OCI-LY1 (cell line): ENCODE results near the gene TTC21A.

ENCODE experiments used
- H2AFZ ChIP-seq: fragments of 200-600 bp; sonication (generic), shearing (Covaris generic); 2 replicates; pipeline ENCODE4 v1.6.0; 2014; ENCODE audit warnings: antibody characterized with exemption, mild to moderate bottlenecking, low read length
- H3F3A ChIP-seq: fragments of 200-600 bp; sonication (generic), shearing (Covaris generic); 2 replicates; pipeline ENCODE4 v1.6.0; 2014; ENCODE audit warnings: mild to moderate bottlenecking, antibody characterized with exemption, low read length, moderate library complexity; ENCODE audit not compliant: insufficient read depth
- H3K27ac ChIP-seq: fragments of 200-600 bp; sonication (generic); 2 replicates; pipeline ENCODE4 v1.5.1; 2014; ENCODE audit warnings: low read length, mixed run types, mild to moderate bottlenecking, low read depth; ENCODE audit not compliant: poor library complexity, severe bottlenecking
- H3K27me3 ChIP-seq: fragments of 200-600 bp; sonication (generic); 2 replicates; pipeline ENCODE4 v1.6.0; 2014; ENCODE audit warnings: antibody characterized with exemption, mild to moderate bottlenecking, low read length, moderate library complexity; ENCODE audit not compliant: insufficient read depth
- H3K36me3 ChIP-seq: fragments of 200-600 bp; sonication (generic); 2 replicates; pipeline ENCODE4 v1.6.1; 2014; ENCODE audit warnings: mild to moderate bottlenecking, antibody characterized with exemption, low read length, moderate library complexity, mixed read lengths; ENCODE audit not compliant: insufficient read depth
- H3K4me1 ChIP-seq: fragments of 200-600 bp; sonication (generic); 2 replicates; pipeline ENCODE4 v1.5.1; 2014; ENCODE audit warnings: mild to moderate bottlenecking, low read length, moderate library complexity; ENCODE audit not compliant: insufficient read depth, severe bottlenecking
- H3K4me2 ChIP-seq: fragments of 200-600 bp; sonication (generic), shearing (Covaris generic); 2 replicates; pipeline ENCODE4 v1.6.1; 2014; ENCODE audit warnings: low read length
- H3K4me3 ChIP-seq: fragments of 200-600 bp; sonication (generic); 2 replicates; pipeline ENCODE4 v1.5.1; 2014; ENCODE audit warnings: low read length, low read depth, mild to moderate bottlenecking, mixed read lengths; ENCODE audit not compliant: poor library complexity, severe bottlenecking
- H3K79me2 ChIP-seq: fragments of 200-600 bp; shearing (Covaris generic); 2 replicates; pipeline ENCODE4 v1.6.1; 2016; ENCODE audit warnings: mixed run types, low read length, mixed read lengths; ENCODE audit not compliant: insufficient read depth
- H3K9ac ChIP-seq: fragments of 200-600 bp; sonication (generic), shearing (Covaris generic); 2 replicates; pipeline ENCODE4 v1.6.1; 2014; ENCODE audit warnings: mild to moderate bottlenecking, low read length, mixed read lengths
- H3K9me2 ChIP-seq: fragments of 200-600 bp; sonication (generic), shearing (Covaris generic); 2 replicates; pipeline ENCODE4 v1.6.1; 2014; ENCODE audit warnings: low read depth, mild to moderate bottlenecking, low read length, mixed read lengths
- H3K9me3 ChIP-seq: fragments of 200-600 bp; shearing (Covaris generic); 2 replicates; pipeline ENCODE4 v1.6.1; 2014; ENCODE audit warnings: low read length, mixed read lengths
- H4K20me1 ChIP-seq: fragments of 200-600 bp; sonication (generic), shearing (Covaris generic); 2 replicates; pipeline ENCODE4 v1.6.0; 2016; ENCODE audit warnings: mild to moderate bottlenecking, low read length; ENCODE audit not compliant: insufficient read depth
- CTCF ChIP-seq: fragments of 200-600 bp; sonication (generic), shearing (Covaris generic); IDR thresholded peaks from 2 replicates; pipeline ENCODE4 v1.5.1; 2017; ENCODE audit warnings: mild to moderate bottlenecking, antibody characterized with exemption, low read length, moderate library complexity, mixed read lengths
- EZH2 ChIP-seq: fragments of 200-600 bp; sonication (generic), shearing (Covaris generic); IDR thresholded peaks from 2 replicates; pipeline ENCODE4 v1.8.0; 2017; ENCODE audit warnings: borderline replicate concordance, mixed run types, mild to moderate bottlenecking, antibody characterized with exemption, low read length, moderate library complexity, mixed read lengths

The TTC21A gene

DNA sequence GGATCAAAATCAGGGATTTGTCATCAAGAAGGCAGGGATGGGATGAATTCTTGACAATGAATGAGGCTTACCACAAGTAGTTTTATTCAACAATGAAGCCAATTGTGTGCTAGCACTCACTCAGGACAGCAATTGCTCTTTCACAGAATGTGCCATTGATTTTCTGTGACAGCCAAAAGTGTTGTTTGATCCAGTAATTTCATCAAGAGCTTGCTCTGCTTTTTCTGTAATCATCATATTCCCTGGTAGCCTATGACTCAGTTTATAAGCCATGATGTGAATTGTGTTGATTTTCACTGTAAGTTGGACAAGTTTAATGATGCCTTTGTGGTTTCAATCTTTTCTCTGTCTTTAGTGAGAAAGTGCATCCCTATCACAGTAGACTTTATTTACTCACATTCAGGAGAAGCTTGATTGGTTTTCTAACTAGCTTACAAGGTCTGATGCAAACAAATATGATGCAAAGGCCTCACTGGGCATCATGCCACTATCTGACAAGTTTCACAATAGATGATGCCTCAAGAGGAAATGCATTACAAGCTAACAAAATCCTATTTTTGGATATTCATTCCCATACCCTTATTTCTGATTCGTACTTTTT lies 59.6 kb downstream of the TTC21A start:
- TF ChIP-seq EZH2, result no peak
- no peak for TF ChIP-seq CTCF
- Histone ChIP-seq H3K9me2 (no peaks in the 10 kb centered on the region), H3K9ac (no peak overlapping the region), H3K9me3 (no peaks in the 10 kb centered on the region), H3K36me3 (no peaks in the 10 kb centered on the region), H3K27me3 (no peaks in the 10 kb centered on the region), H3K79me2 (no peaks in the 10 kb centered on the region), H3K4me3 (no peak overlapping the region), H2AFZ (no peak overlapping the region), H3F3A (no peaks in the 10 kb centered on the region), H4K20me1 (no peaks in the 10 kb centered on the region), H3K27ac (no peak overlapping the region), H3K4me1 (no peaks in the 10 kb centered on the region), H3K4me2 (no peak overlapping the region)

DNA sequence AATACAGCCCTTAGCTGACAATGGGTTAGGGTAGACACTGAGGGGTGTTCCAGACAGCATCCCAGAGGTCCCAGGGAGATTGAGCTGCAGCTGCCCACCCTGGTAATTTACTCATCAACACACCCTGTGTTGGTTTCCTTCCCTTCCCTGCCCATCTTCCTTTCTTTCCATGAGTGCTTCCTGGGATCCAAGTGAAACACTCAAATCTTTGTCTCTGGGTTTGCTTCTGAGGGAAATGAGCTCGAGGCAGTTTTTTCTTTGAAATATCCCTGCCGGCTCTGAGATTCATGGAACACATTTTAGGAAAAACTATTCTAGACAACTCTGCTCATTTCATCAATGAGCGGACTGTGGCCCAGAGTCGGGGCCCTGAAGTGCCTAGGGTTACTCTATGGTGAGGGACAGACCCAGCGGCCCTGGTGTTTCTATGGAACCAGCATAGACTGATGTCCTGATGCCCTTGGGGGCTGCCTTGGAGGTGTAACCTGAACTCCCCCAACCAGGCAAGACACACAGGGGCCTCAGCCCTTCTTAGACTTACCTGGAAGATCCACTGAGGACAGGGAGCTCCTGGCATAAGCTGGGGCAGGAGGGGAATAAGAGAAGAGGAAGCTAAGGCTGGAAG lies 60.8 kb downstream of the TTC21A start:
- no peaks in the 10 kb centered on the region for H3K79me2 ChIP-seq
- H3K27ac ChIP-seq, result no peak overlapping the region
- H4K20me1 ChIP-seq, result no peaks in the 10 kb centered on the region
- no peak overlapping the region for H2AFZ ChIP-seq
- no peaks in the 10 kb centered on the region for H3K4me1 ChIP-seq
- no peaks in the 10 kb centered on the region for H3K36me3 ChIP-seq
- no peak overlapping the region for H3K4me2 ChIP-seq
- H3K4me3 ChIP-seq, result no peak overlapping the region
- no peaks in the 10 kb centered on the region for H3K9me3 ChIP-seq
- no peaks in the 10 kb centered on the region for H3K27me3 ChIP-seq
- TF ChIP-seq CTCF (no peak), EZH2 (no peak)
- H3K9ac ChIP-seq, result no peak overlapping the region
- no peaks in the 10 kb centered on the region for H3K9me2 ChIP-seq
- no peaks in the 10 kb centered on the region for H3F3A ChIP-seq

GRCh38 chr3:39169712-39170111 lies 62.2 kb downstream of the TTC21A start:
- Histone ChIP-seq H4K20me1 (no peaks in the 10 kb centered on the region), H3K4me3 (no peak overlapping the region), H3K27me3 (no peaks in the 10 kb centered on the region), H3K4me2 (no peak overlapping the region), H3K9ac (no peak overlapping the region), H3K27ac (no peak overlapping the region), H3K9me3 (no peaks in the 10 kb centered on the region), H3K9me2 (no peaks in the 10 kb centered on the region), H3K79me2 (no peaks in the 10 kb centered on the region), H3F3A (no peaks in the 10 kb centered on the region), H3K36me3 (no peaks in the 10 kb centered on the region), H3K4me1 (no peaks in the 10 kb centered on the region), H2AFZ (no peak overlapping the region)
- no peak for TF ChIP-seq CTCF
- TF ChIP-seq EZH2, result no peak
